Keratinocyte (primary cell): ENCODE measurements around the gene NHSL1. TPM values are rescaled to one million over a fixed set of nuclear protein-coding genes. Genes with fewer than 3 reads are reported as not detected.

Source experiments
- DNase-seq: peaks from one replicate; pipeline ENCODE4 v3.0.0-alpha.2; 2011; ENCODE audit warnings: low read depth, missing footprints, low spot score
- FAIRE-seq: peaks from 2 replicates; lab custom pipeline; 2011; peaks lifted over from hg19 to GRCh38; lab: Jason Lieb, UNC
- H2AFZ ChIP-seq: 2 replicates; pipeline ENCODE4 v1.6.0; 2012; ENCODE audit warnings: low read length, control low read depth, inconsistent platforms; ENCODE audit not compliant: control insufficient read depth
- H3K27ac ChIP-seq: 2 replicates; pipeline ENCODE4 v1.5.1; 2011; ENCODE audit warnings: low read length; ENCODE audit not compliant: control insufficient read depth, insufficient read depth
- H3K27me3 ChIP-seq: 3 replicates; pipeline ENCODE4 v1.6.0; 2011; ENCODE audit warnings: low read length; ENCODE audit not compliant: control insufficient read depth, insufficient read depth; ENCODE audit errors: extremely low read depth
- H3K36me3 ChIP-seq, 2 experiments: 2 replicates in 1 of 2; 3 replicates in 1 of 2; pipeline ENCODE4 v1.5.1; 2011; ENCODE audit warnings: low read length in 2 of 2, mild to moderate bottlenecking in 1 of 2; ENCODE audit not compliant: control insufficient read depth in 2 of 2, insufficient read depth in 2 of 2; ENCODE audit errors: extremely low read depth in 1 of 2
- H3K4me1 ChIP-seq: 3 replicates; pipeline ENCODE4 v1.5.1; 2011; ENCODE audit warnings: low read length; ENCODE audit not compliant: control insufficient read depth, insufficient read depth; ENCODE audit errors: extremely low read depth
- H3K4me2 ChIP-seq: 3 replicates; pipeline ENCODE4 v1.6.0; 2011; ENCODE audit warnings: low read depth, low read length; ENCODE audit not compliant: control insufficient read depth, insufficient read depth; ENCODE audit errors: extremely low read depth
- H3K4me3 ChIP-seq, 3 experiments: fragments of 200-600 bp in 1 of 3; sonication (generic) in 1 of 3; 2 replicates in 2 of 3; 3 replicates in 1 of 3; pipeline ENCODE4 v1.5.1; 2011 to 2016; ENCODE audit warnings: low read length in 3 of 3, mild to moderate bottlenecking in 3 of 3, control low read depth in 2 of 3, inconsistent platforms in 1 of 3, low read depth in 1 of 3, mixed read lengths in 1 of 3, mixed run types in 1 of 3, moderate library complexity in 1 of 3; ENCODE audit not compliant: control insufficient read depth in 2 of 3, insufficient read depth in 2 of 3; ENCODE audit errors: extremely low read depth in 1 of 3
- H3K79me2 ChIP-seq: 2 replicates; pipeline ENCODE4 v1.6.0; 2012; ENCODE audit warnings: low read length; ENCODE audit not compliant: control insufficient read depth, insufficient read depth
- H3K9ac ChIP-seq: 3 replicates; pipeline ENCODE4 v1.6.0; 2011; ENCODE audit warnings: low read length; ENCODE audit not compliant: control insufficient read depth, insufficient read depth; ENCODE audit errors: extremely low read depth
- H3K9me1 ChIP-seq: 3 replicates; pipeline ENCODE4 v1.6.0; 2011; ENCODE audit warnings: low read length; ENCODE audit not compliant: control insufficient read depth, insufficient read depth; ENCODE audit errors: extremely low read depth
- H3K9me3 ChIP-seq: 2 replicates; pipeline ENCODE4 v1.5.1; 2012; ENCODE audit warnings: low read depth, low read length; ENCODE audit not compliant: control insufficient read depth
- H4K20me1 ChIP-seq: 3 replicates; pipeline ENCODE4 v1.6.0; 2011; ENCODE audit warnings: low read length; ENCODE audit not compliant: control insufficient read depth, insufficient read depth; ENCODE audit errors: extremely low read depth
- EZH2 ChIP-seq: IDR thresholded peaks from one replicate; pipeline ENCODE4 v1.6.1; 2012; ENCODE audit warnings: inconsistent platforms, mild to moderate bottlenecking, low read length, moderate library complexity
- dilution Hi-C: fragments of 300-500 bp; cut with MboI; formaldehyde crosslinking; loops from one replicate; pipeline ENCODE4 v1.7.0; 2020; ENCODE audit warnings: low sequenced_read_pairs; ENCODE audit not compliant: extremely low pct_ligation_motif_present
- polyA plus RNA-seq, 5 experiments: library from polyadenylated mRNA; depleted of rRNA in 3 of 5; stranded (reverse) in 3 of 5; stranded (forward) in 1 of 5; unstranded in 1 of 5; fragments of >200 nt; gene quantifications; 1 replicate in 1 of 5; 2 replicates in 3 of 5; 3 replicates in 1 of 5; pipeline versions ENCODE4 v1.2.1 to v1.2.3, GENCODE V29; 2011 to 2012; ENCODE audit warnings: missing spikeins in 2 of 5, low read depth in 1 of 5, low replicate concordance in 1 of 5
- TF ChIP-seq, protein P1 (sequence below), 3 experiments: IDR thresholded peaks in 1 of 3; conservative IDR thresholded peaks in 1 of 3; optimal IDR thresholded peaks in 1 of 3; 2 replicates in 2 of 3; 3 replicates in 1 of 3; pipeline versions ENCODE3 to v1.5.1; 2011; ENCODE audit warnings: low read length in 3 of 3, mild to moderate bottlenecking in 3 of 3, moderate library complexity in 2 of 3, control low read depth in 1 of 3, inconsistent platforms in 1 of 3; ENCODE audit not compliant: insufficient read depth in 2 of 3; ENCODE audit errors: extremely low read depth in 1 of 3

Gene NHSL1
- polyA plus RNA-seq, 1 donor (not counting 4 experiments of a cell fraction or from before 2014, with no cell fraction given), result 11.8 TPM

- no peak overlapping the region for H3K4me2 ChIP-seq
- H4K20me1 ChIP-seq, result no peaks in the 10 kb centered on the region
- no peaks in the 10 kb centered on the region for H3K9me1 ChIP-seq
- FAIRE-seq (no peak), DNase-seq (no peak)
- no peaks in the 10 kb centered on the region for H3K36me3 ChIP-seq
- H3K27ac ChIP-seq, result no peak overlapping the region
- TF ChIP-seq, protein P1, sequence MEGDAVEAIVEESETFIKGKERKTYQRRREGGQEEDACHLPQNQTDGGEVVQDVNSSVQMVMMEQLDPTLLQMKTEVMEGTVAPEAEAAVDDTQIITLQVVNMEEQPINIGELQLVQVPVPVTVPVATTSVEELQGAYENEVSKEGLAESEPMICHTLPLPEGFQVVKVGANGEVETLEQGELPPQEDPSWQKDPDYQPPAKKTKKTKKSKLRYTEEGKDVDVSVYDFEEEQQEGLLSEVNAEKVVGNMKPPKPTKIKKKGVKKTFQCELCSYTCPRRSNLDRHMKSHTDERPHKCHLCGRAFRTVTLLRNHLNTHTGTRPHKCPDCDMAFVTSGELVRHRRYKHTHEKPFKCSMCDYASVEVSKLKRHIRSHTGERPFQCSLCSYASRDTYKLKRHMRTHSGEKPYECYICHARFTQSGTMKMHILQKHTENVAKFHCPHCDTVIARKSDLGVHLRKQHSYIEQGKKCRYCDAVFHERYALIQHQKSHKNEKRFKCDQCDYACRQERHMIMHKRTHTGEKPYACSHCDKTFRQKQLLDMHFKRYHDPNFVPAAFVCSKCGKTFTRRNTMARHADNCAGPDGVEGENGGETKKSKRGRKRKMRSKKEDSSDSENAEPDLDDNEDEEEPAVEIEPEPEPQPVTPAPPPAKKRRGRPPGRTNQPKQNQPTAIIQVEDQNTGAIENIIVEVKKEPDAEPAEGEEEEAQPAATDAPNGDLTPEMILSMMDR (optimal IDR thresholded peaks at IDR 0.05 in 1 of 3, IDR thresholded peaks at IDR 0.05 in 1 of 3, conservative IDR thresholded peaks at IDR 0.05 in 1 of 3; ENCODE audit: extremely low read depth in 1 of 3, insufficient read depth in 2 of 3, low read length in 3 of 3), result no peak
- no peak for TF ChIP-seq EZH2
- H2AFZ ChIP-seq, result no peak overlapping the region
- no peak overlapping the region for H3K9ac ChIP-seq
- dilution Hi-C loops, result no loop called here
- H3K27me3 ChIP-seq, result no peaks in the 10 kb centered on the region
- H3K79me2 ChIP-seq, result no peaks in the 10 kb centered on the region
- H3K4me3 ChIP-seq, result no peak overlapping the region
- no peaks in the 10 kb centered on the region for H3K9me3 ChIP-seq
- H3K4me1 ChIP-seq, result no peaks in the 10 kb centered on the region
Measured at GRCh38 chr6:138396709-138397108, 102.6 kb downstream of the NHSL1 start.

DNA sequence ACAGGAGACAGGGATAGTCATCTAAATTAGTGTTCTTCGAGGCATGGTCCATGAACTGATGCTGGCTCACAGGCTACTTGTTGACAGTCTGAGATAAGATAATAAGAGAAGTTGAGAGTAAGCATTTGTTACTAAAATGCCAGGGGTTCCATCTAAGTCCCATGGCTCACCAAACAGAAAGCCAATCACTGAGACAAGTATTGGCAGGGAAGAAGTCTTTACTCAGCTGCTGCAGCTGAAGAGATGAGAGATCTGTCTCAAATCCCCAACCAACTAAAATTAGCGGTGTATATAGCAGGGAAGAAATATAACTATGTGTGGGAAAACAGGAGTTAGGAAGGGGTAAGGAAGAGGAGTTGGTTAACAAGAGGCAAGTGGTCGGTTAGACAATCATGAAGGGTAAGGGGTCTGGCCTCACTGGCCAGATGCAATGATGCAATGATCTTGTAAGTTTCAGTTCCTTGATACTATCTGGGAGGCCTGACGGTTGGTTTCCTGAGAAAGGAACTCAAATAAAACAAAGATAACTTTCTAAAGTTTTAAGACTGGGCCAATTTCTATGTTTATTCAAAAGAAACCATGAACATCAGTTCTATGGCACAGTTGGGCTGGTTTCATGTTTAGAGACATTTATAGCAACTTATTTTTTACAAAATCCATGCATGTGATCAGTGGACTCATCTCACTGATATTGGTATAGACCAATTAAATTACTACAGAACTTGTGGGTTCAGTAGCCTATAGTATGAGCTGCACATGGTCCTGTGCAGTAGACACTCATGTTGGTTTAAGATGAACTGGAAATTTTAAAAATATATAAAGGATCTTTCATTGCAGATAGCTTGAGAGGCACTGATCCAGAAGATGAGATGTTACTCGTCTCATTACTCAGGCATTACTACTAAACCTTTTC lies 105.2 kb downstream of the NHSL1 start:
- FAIRE-seq (no peak), DNase-seq (no peak)

More for the DNA sequence above, 105.2 kb downstream of the NHSL1 start:
- Histone ChIP-seq H3K4me1 (no peaks in the 10 kb centered on the region), H3K4me3 (no peak overlapping the region), H3K9me3 (no peaks in the 10 kb centered on the region), H3K9ac (no peak overlapping the region), H3K4me2 (no peak overlapping the region), H3K36me3 (no peaks in the 10 kb centered on the region), H3K27me3 (no peaks in the 10 kb centered on the region), H3K79me2 (no peaks in the 10 kb centered on the region), H3K9me1 (no peaks in the 10 kb centered on the region), H3K27ac (no peak overlapping the region), H4K20me1 (no peaks in the 10 kb centered on the region), H2AFZ (no peak overlapping the region)
- TF ChIP-seq, protein P1 (optimal IDR thresholded peaks at IDR 0.05 in 1 of 3, IDR thresholded peaks at IDR 0.05 in 1 of 3, conservative IDR thresholded peaks at IDR 0.05 in 1 of 3; ENCODE audit: extremely low read depth in 1 of 3, insufficient read depth in 2 of 3, low read length in 3 of 3), result no peak
- TF ChIP-seq EZH2, result no peak
- dilution Hi-C loops, result no loop called here
